Measurements from ENCODE around the gene SETD4.

DNA sequence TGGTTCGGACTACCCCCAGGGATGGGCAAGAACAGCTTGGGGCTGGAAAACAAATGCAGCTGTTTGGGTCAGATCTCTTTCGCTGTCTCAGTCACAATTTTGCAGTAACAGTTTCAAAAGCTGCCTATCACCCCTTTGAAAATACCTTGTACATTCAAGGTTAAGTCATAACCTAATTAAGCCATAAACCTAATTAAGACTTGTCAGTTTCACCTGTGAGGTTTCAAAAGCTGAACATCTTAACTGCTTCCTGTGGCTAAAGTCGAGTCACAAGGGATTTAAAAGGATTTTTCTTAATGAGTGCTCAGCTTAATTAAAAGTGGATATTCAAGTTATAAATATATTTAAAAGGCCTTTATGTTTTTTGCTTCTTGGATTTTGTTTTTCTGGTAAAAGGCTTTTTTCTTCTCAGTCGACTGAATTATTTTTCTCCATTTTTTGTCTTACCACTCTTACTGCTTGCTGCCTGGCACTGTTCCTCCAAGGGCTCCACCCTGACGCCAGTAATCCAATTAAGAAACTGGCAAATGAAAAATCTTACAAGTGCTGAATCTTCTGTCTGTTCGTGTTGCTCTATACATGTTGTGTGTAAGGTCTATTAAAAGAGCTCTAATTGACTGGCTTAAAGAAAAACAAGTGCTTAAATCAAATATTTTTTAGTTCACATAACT, 40.8 kb upstream of the SETD4 start:
- TF ChIP-seq POLR2AphosphoS5 (IDR thresholded peaks at IDR 0.05; ENCODE audit: low read depth, low read length): no peak
- TF ChIP-seq, protein P1, sequence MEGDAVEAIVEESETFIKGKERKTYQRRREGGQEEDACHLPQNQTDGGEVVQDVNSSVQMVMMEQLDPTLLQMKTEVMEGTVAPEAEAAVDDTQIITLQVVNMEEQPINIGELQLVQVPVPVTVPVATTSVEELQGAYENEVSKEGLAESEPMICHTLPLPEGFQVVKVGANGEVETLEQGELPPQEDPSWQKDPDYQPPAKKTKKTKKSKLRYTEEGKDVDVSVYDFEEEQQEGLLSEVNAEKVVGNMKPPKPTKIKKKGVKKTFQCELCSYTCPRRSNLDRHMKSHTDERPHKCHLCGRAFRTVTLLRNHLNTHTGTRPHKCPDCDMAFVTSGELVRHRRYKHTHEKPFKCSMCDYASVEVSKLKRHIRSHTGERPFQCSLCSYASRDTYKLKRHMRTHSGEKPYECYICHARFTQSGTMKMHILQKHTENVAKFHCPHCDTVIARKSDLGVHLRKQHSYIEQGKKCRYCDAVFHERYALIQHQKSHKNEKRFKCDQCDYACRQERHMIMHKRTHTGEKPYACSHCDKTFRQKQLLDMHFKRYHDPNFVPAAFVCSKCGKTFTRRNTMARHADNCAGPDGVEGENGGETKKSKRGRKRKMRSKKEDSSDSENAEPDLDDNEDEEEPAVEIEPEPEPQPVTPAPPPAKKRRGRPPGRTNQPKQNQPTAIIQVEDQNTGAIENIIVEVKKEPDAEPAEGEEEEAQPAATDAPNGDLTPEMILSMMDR (IDR thresholded peaks at IDR 0.05; ENCODE audit: control extremely low read depth in 1 of 3, insufficient read depth in 1 of 3, low read depth in 1 of 3, low read length in 3 of 3): no peak
- no peak for TF ChIP-seq POLR2A (IDR thresholded peaks at IDR 0.05; ENCODE audit: control extremely low read depth in 1 of 2, low read depth in 2 of 2, low read length in 2 of 2)
- TF ChIP-seq KDM1A (IDR thresholded peaks at IDR 0.05; ENCODE audit: borderline replicate concordance, low read length): no peak
- no peak for TF ChIP-seq SRF (IDR thresholded peaks at IDR 0.05; ENCODE audit: low read depth, low read length)
- no peak for TF ChIP-seq JUND (IDR thresholded peaks at IDR 0.05; ENCODE audit: low read length)
- TF ChIP-seq, protein P2, sequence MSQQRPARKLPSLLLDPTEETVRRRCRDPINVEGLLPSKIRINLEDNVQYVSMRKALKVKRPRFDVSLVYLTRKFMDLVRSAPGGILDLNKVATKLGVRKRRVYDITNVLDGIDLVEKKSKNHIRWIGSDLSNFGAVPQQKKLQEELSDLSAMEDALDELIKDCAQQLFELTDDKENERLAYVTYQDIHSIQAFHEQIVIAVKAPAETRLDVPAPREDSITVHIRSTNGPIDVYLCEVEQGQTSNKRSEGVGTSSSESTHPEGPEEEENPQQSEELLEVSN (IDR thresholded peaks at IDR 0.05): no peak
- no peak for TF ChIP-seq RFX5 (IDR thresholded peaks at IDR 0.05; ENCODE audit: borderline replicate concordance, low read depth, low read length)
